K562 (cell line): ENCODE measurements around the gene ATXN2L. TPM values are rescaled to one million over a fixed set of nuclear protein-coding genes. Genes with fewer than 3 reads are reported as not detected.
A peak's percentile ranks its signal among the peaks of the same experiment; 100 is the strongest.

Experiments used
- BCOR ChIP-seq: fragments of 450-650 bp; IDR thresholded peaks from 2 replicates; pipeline ENCODE4 v1.6.1; 2016
- BDP1 ChIP-seq: IDR thresholded peaks from 3 replicates; pipeline ENCODE4 v1.6.1; 2011; ENCODE audit not compliant: insufficient read length, insufficient read depth
- CTCFL ChIP-seq: IDR thresholded peaks from 2 replicates; pipeline ENCODE4 v1.6.1; 2011; ENCODE audit warnings: borderline replicate concordance, low read depth, mild to moderate bottlenecking, moderate library complexity, low read length; ENCODE audit not compliant: insufficient read depth, poor library complexity, severe bottlenecking
- CUX1 ChIP-seq: fragments of 200-800 bp; sonication (Bioruptor generic); IDR thresholded peaks from 2 replicates; pipeline ENCODE4 v1.6.1; 2016; ENCODE audit warnings: missing genetic modification characterization, missing compliant biosample characterization
- E2F4 ChIP-seq: sonication (generic); formaldehyde crosslinking; IDR thresholded peaks from 2 replicates; pipeline ENCODE4 v1.8.0; 2022; ENCODE audit warnings: mild to moderate bottlenecking, low read depth, missing genetic modification reagents
- EWSR1 ChIP-seq: fragments of 450-650 bp; IDR thresholded peaks from 2 replicates; pipeline ENCODE4 v1.6.1; 2018; ENCODE audit warnings: borderline replicate concordance, mild to moderate bottlenecking, low read depth, moderate library complexity; ENCODE audit not compliant: partially characterized antibody
- HNRNPUL1 ChIP-seq: fragments of 200-400 bp; formaldehyde crosslinking; IDR thresholded peaks from 2 replicates; pipeline ENCODE4 v1.6.1; 2017; ENCODE audit warnings: low read length
- KAT7 ChIP-seq: sonication (generic); formaldehyde crosslinking; IDR thresholded peaks from 2 replicates; pipeline ENCODE4 v1.8.0; 2022; ENCODE audit warnings: missing genetic modification reagents, mild to moderate bottlenecking, borderline replicate concordance
- PHB ChIP-seq: fragments of 250-450 bp; sonication (Bioruptor Pico); IDR thresholded peaks from 2 replicates; pipeline ENCODE4 v1.5.0; 2021
- PML ChIP-seq: IDR thresholded peaks from 2 replicates; pipeline ENCODE4 v1.6.1; 2012; ENCODE audit warnings: low read length, inconsistent platforms
- SMAD4 ChIP-seq: fragments of 250-450 bp; sonication (Bioruptor Pico); conservative IDR thresholded peaks from 2 replicates; pipeline ENCODE4 v1.8.0; 2021; ENCODE audit warnings: inconsistent platforms, mild to moderate bottlenecking, moderate library complexity
- SP1 ChIP-seq: sonication (generic); formaldehyde crosslinking; IDR thresholded peaks from 2 replicates; pipeline ENCODE4 v1.8.1; 2022; ENCODE audit warnings: mild to moderate bottlenecking, missing genetic modification reagents
- ZNF217 ChIP-seq: sonication (generic); formaldehyde crosslinking; IDR thresholded peaks from 2 replicates; pipeline ENCODE4 v1.8.0; 2022; ENCODE audit warnings: mild to moderate bottlenecking, missing genetic modification reagents
- ZNF398 ChIP-seq: fragments of 250-450 bp; sonication (Bioruptor Pico); IDR thresholded peaks from 2 replicates; pipeline ENCODE4 v1.8.0; 2021; ENCODE audit warnings: moderate library complexity, mild to moderate bottlenecking, inconsistent platforms
- ZNF766 ChIP-seq: fragments of 200-800 bp; sonication (Bioruptor generic); conservative IDR thresholded peaks from 2 replicates; pipeline ENCODE4 v1.6.1; 2016; ENCODE audit warnings: missing genetic modification characterization, missing compliant biosample characterization
- polyA plus RNA-seq, 8 experiments: library from polyadenylated mRNA; depleted of rRNA in 4 of 8; stranded (reverse) in 5 of 8; unstranded in 3 of 8; fragments of >200 nt; fragmentation: Nextera tagmentation in 2 of 8; fragmentation: Illumina TruSeq in 1 of 8; extraction: Ambion mirVana in 2 of 8; extraction: Trizol in 1 of 8; gene quantifications; 2 replicates each; pipeline versions ENCODE4 v1.2.1 to v1.2.3, GENCODE V29; 2011 to 2014; ENCODE audit warnings: inconsistent platforms in 1 of 8, missing spikeins in 1 of 8
- total RNA-seq, 7 experiments: library from RNA; depleted of rRNA in 6 of 7; stranded (reverse); fragments of >200 nt in 6 of 7; fragmentation: Illumina TruSeq in 2 of 7; extraction: Trizol in 2 of 7; gene quantifications; 2 replicates each; pipeline versions ENCODE4 v1.2.1 to v1.2.3, GENCODE V29; 2011 to 2021; ENCODE audit warnings: low replicate concordance in 1 of 7

The ATXN2L gene
- total and polyA plus RNA-seq, 9 of the 15 experiments (the other 6 are each of a cell fraction or from before 2014, with no cell fraction given) = 3.8 to 280 (median 37.2) TPM

- peak; percentile 68 for TF ChIP-seq SP1
- TF ChIP-seq PML = peak; percentile 46; the same call in 1 of the 2 replicates
- no peak for TF ChIP-seq ZNF217 (CRISPR knock-in tag)
- TF ChIP-seq CUX1 (CRISPR knock-in tag) = 0 out of 2 replicates have a peak, but pooled peaks have one; percentile 34
- 0 out of 2 replicates have a peak, but pooled peaks have one; percentile 46 for TF ChIP-seq PHB (CRISPR knock-in tag)
- TF ChIP-seq EWSR1 = no peak
- no peak for TF ChIP-seq BDP1
- peak; percentile 33; the same call in 1 of the 2 replicates for TF ChIP-seq BCOR
- peak; percentile 67 for TF ChIP-seq CTCFL
- TF ChIP-seq ZNF398 = no peak
- TF ChIP-seq SMAD4 (CRISPR knock-in tag) = no peak
- no peak; the same call in 1 of the 2 replicates for TF ChIP-seq KAT7 (CRISPR knock-in tag)
- 0 out of 2 replicates have a peak, but pooled peaks have one; percentile 18 for TF ChIP-seq ZNF766
- TF ChIP-seq E2F4 = peak; percentile 70
- TF ChIP-seq HNRNPUL1 = no peak
These were observed 57.2 kb downstream of the ATXN2L start (continued) for GRCh38 chr16:28879841-28880588.
